ENCODE results near the gene GPR171. TPM values are rescaled to one million over a fixed set of nuclear protein-coding genes. Genes with fewer than 3 reads are reported as not detected.
A peak's percentile ranks its signal among the peaks of the same experiment; 100 is the strongest.

GPR171 gene
- total RNA-seq, 2 experiments from 2014 or later: 142 TPM

GRCh38 chr3:151165226-151165625 is 37.8 kb downstream of the GPR171 start:
- no peak for ATAC-seq (ENCODE audit: low read depth)
- Mint-ChIP-seq H3K27me3 (peaks cover 3% of the 10 kb centered on the region), H3K27ac (no peak overlapping the region), H3K9me3 (no peaks in the 10 kb centered on the region), H3K4me1 (peaks cover 11% of the 10 kb centered on the region), H3K36me3 (no peaks in the 10 kb centered on the region), H3K4me3 (no peak overlapping the region)
- POLR2A ChIA-PET: no interaction called here
- no peak for DNase-seq

- Mint-ChIP-seq H3K36me3 (no peaks in the 10 kb centered on the region), H3K27ac (no peak overlapping the region), H3K27me3 (peaks cover 5% of the 10 kb centered on the region), H3K9me3 (no peaks in the 10 kb centered on the region), H3K4me3 (no peak overlapping the region), H3K4me1 (no peaks in the 10 kb centered on the region)
- DNase-seq: no peak
- POLR2A ChIA-PET: no interaction called here
- no peak for ATAC-seq (ENCODE audit: low read depth)
These were observed 43.2 kb downstream of the GPR171 start for GRCh38 chr3:151159806-151160205.

GRCh38 chr3:151156618-151157216 is 46.3 kb downstream of the GPR171 start:
- Mint-ChIP-seq H3K9me3 (no peaks in the 10 kb centered on the region), H3K36me3 (no peaks in the 10 kb centered on the region), H3K27me3 (peaks cover 5% of the 10 kb centered on the region), H3K4me3 (no peak overlapping the region), H3K27ac (no peak overlapping the region), H3K4me1 (no peaks in the 10 kb centered on the region)
- no peak for DNase-seq
- ATAC-seq (ENCODE audit: low read depth): peak; percentile 63
- POLR2A ChIA-PET: no interaction called here

- Mint-ChIP-seq H3K9me3 (no peaks in the 10 kb centered on the region), H3K36me3 (no peaks in the 10 kb centered on the region), H3K27ac (no peak overlapping the region), H3K4me3 (no peak overlapping the region), H3K27me3 (peaks cover 2% of the 10 kb centered on the region), H3K4me1 (no peaks in the 10 kb centered on the region)
- ATAC-seq (ENCODE audit: low read depth) (no peak), DNase-seq (no peak)
- POLR2A ChIA-PET: interaction anchor here (0.5 kb wide), 1 partner anchor 1424 kb away, joined by 3 read pairs; no protein-coding TSS in a partner anchor
These were observed 47.4 kb downstream of the GPR171 start for GRCh38 chr3:151155409-151156128.

GRCh38 chr3:151154566-151154965 is 48.5 kb downstream of the GPR171 start:
- DNase-seq (no peak), ATAC-seq (ENCODE audit: low read depth) (no peak)
- Mint-ChIP-seq H3K27ac (no peak overlapping the region), H3K4me3 (no peak overlapping the region), H3K36me3 (no peaks in the 10 kb centered on the region), H3K4me1 (no peaks in the 10 kb centered on the region), H3K9me3 (no peaks in the 10 kb centered on the region), H3K27me3 (peaks cover 2% of the 10 kb centered on the region)
- POLR2A ChIA-PET: no interaction called here

- DNase-seq (no peak), ATAC-seq (ENCODE audit: low read depth) (no peak)
- no peaks in the 10 kb centered on the region for H3K9me3 Mint-ChIP-seq
- H3K27ac Mint-ChIP-seq: no peak overlapping the region
- H3K4me3 Mint-ChIP-seq: no peak overlapping the region
- H3K27me3 Mint-ChIP-seq: peaks cover 11% of the 10 kb centered on the region
- H3K36me3 Mint-ChIP-seq: no peaks in the 10 kb centered on the region
- H3K4me1 Mint-ChIP-seq: no peaks in the 10 kb centered on the region
- POLR2A ChIA-PET: no interaction called here
These were observed 50.4 kb downstream of the GPR171 start for GRCh38 chr3:151152455-151153079.

Other genes starting within 250 kb of the GPR171 start
- gene CLRN1, start 230.5 kb downstream of the GPR171 start, total RNA-seq: not detected
- under 1 TPM; 0.36 to 0.68 TPM for gene MED12L, start 117.6 kb downstream of the GPR171 start, total RNA-seq
- 1 to 10 TPM; 1.2 to 1.9 TPM for gene P2RY14, start 75.3 kb upstream of the GPR171 start, total RNA-seq
- gene GPR87, start 113.6 kb upstream of the GPR171 start, total RNA-seq: not detected
- not detected for gene P2RY13, start 126.3 kb upstream of the GPR171 start, total RNA-seq
- gene P2RY12, start 181.5 kb upstream of the GPR171 start, total RNA-seq: not detected

Data from activated naive CD8-positive, alpha-beta T cell treated with anti-CD3 and anti-CD28 coated beads, Interleukin-2, amount 10 ng/mL, durations not matched to agents 7 days and 5 days (primary cell).